Peyer's patch (tissue), 4 donors: ENCODE measurements around the gene FUT1.

ENCODE experiments used
- POLR2A ChIP-seq, 2 donors: fragments of 450-650 bp; IDR thresholded peaks; one replicate each; pipeline ENCODE4 v1.5.1; 2017; ENCODE audit warnings: antibody characterized with exemption in 2 of 2, mild to moderate bottlenecking in 2 of 2, moderate library complexity in 2 of 2
- TF ChIP-seq, protein P1 (sequence below), 6 experiments: fragments of 450-650 bp in 4 of 6; fragments of 200-600 bp in 2 of 6; sonication (generic) in 1 of 6; IDR thresholded peaks; one replicate each; pipeline ENCODE4 v1.5.1; 2017 to 2019; ENCODE audit warnings: antibody characterized with exemption in 6 of 6, mild to moderate bottlenecking in 3 of 6, moderate library complexity in 1 of 6

DNA sequence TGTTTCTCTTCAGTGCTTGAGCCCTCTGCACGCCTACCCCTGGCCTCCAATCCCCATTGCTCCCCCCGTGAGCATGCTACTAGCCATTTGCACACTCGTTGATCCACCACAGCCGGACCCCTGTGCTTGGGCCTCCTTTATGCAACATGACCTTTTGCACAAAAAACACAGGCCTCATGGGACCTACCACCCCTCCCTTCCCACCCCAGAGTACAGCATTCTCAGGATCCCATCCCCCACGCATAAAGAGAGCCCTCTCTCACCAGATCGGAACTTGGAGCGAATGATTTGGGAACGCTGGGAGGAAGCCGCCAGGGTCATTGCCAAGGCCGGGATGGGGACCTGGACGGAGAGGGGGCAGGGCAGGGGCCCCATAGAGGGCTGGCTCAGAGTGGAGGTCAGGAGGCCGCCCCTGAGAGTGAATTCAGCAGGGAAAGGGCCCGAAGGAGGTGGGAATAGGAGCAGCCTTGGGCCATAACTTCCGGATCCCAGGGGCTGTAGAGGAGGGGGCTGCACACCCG, 33.7 kb downstream of the FUT1 start:
- TF ChIP-seq, protein P1, sequence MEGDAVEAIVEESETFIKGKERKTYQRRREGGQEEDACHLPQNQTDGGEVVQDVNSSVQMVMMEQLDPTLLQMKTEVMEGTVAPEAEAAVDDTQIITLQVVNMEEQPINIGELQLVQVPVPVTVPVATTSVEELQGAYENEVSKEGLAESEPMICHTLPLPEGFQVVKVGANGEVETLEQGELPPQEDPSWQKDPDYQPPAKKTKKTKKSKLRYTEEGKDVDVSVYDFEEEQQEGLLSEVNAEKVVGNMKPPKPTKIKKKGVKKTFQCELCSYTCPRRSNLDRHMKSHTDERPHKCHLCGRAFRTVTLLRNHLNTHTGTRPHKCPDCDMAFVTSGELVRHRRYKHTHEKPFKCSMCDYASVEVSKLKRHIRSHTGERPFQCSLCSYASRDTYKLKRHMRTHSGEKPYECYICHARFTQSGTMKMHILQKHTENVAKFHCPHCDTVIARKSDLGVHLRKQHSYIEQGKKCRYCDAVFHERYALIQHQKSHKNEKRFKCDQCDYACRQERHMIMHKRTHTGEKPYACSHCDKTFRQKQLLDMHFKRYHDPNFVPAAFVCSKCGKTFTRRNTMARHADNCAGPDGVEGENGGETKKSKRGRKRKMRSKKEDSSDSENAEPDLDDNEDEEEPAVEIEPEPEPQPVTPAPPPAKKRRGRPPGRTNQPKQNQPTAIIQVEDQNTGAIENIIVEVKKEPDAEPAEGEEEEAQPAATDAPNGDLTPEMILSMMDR (IDR thresholded peaks at IDR 0.05), result no peak
- no peak for TF ChIP-seq POLR2A (IDR thresholded peaks at IDR 0.05)
